ENCODE data around the gene SLAMF1.

- TF ChIP-seq CTCF (IDR thresholded peaks at IDR 0.05): no peak
- no peak for TF ChIP-seq EZH2 (IDR thresholded peaks at IDR 0.05; ENCODE audit: borderline replicate concordance, insufficient read depth, low read depth, low read length, poor library complexity, severe bottlenecking)
These were observed 12.0 kb downstream of the SLAMF1 start for GRCh38 chr1:160634543-160635491.
